Measurements from ENCODE around the gene TGFB1. TPM values are rescaled to one million over a fixed set of nuclear protein-coding genes. Genes with fewer than 3 reads are reported as not detected.

TGFB1 gene
- polyA plus RNA-seq, 1 donor (not counting 4 experiments of a cell fraction or from before 2014, with no cell fraction given), result 5.8 TPM

GRCh38 chr19:41319500-41320184 lies 34.1 kb downstream of the TGFB1 start:
- Histone ChIP-seq H3K36me3 (ENCODE audit: control insufficient read depth in 2 of 2, extremely low read depth in 1 of 2, insufficient read depth in 2 of 2, low read length in 2 of 2) (peaks cover 35 to 37% of the 10 kb centered on the region in 2 experiments), H3K4me2 (ENCODE audit: control insufficient read depth, extremely low read depth, insufficient read depth, low read depth, low read length) (no peak overlapping the region), H3K9me3 (ENCODE audit: control insufficient read depth, low read depth, low read length) (no peaks in the 10 kb centered on the region), H3K4me1 (ENCODE audit: control insufficient read depth, extremely low read depth, insufficient read depth, low read length) (no peaks in the 10 kb centered on the region), H3K9me1 (ENCODE audit: control insufficient read depth, extremely low read depth, insufficient read depth, low read length) (no peaks in the 10 kb centered on the region), H3K9ac (ENCODE audit: control insufficient read depth, extremely low read depth, insufficient read depth, low read length) (no peak overlapping the region), H2AFZ (ENCODE audit: control insufficient read depth, low read length) (no peak overlapping the region), H3K79me2 (ENCODE audit: control insufficient read depth, insufficient read depth, low read length) (peaks cover 2% of the 10 kb centered on the region), H3K4me3 (ENCODE audit: control insufficient read depth in 2 of 3, extremely low read depth in 1 of 3, insufficient read depth in 2 of 3, low read depth in 1 of 3, low read length in 3 of 3) (no peak overlapping the region), H3K27ac (ENCODE audit: control insufficient read depth, insufficient read depth, low read length) (no peak overlapping the region), H4K20me1 (ENCODE audit: control insufficient read depth, extremely low read depth, insufficient read depth, low read length) (peaks cover 3% of the 10 kb centered on the region), H3K27me3 (ENCODE audit: control insufficient read depth, extremely low read depth, insufficient read depth, low read length) (no peaks in the 10 kb centered on the region)
- DNase-seq (ENCODE audit: low read depth, low spot score) (no peak), FAIRE-seq (no peak)
- no peak for TF ChIP-seq EZH2 (IDR thresholded peaks at IDR 0.05; ENCODE audit: low read length)
- TF ChIP-seq CTCF (optimal IDR thresholded peaks at IDR 0.05 in 1 of 3, IDR thresholded peaks at IDR 0.05 in 1 of 3, conservative IDR thresholded peaks at IDR 0.05 in 1 of 3; ENCODE audit: extremely low read depth in 1 of 3, insufficient read depth in 2 of 3, low read length in 3 of 3), result no peak
- dilution Hi-C loops (cut with MboI; ENCODE audit: extremely low pct_ligation_motif_present, low sequenced_read_pairs), result no loop called here

GRCh38 chr19:41318696-41319499 lies 34.8 kb downstream of the TGFB1 start:
- FAIRE-seq (no peak), DNase-seq (ENCODE audit: low read depth, low spot score) (no peak)
- peaks cover 2% of the 10 kb centered on the region for H3K79me2 ChIP-seq (ENCODE audit: control insufficient read depth, insufficient read depth, low read length)
- peaks cover 33 to 37% of the 10 kb centered on the region in 2 experiments for H3K36me3 ChIP-seq (ENCODE audit: control insufficient read depth in 2 of 2, extremely low read depth in 1 of 2, insufficient read depth in 2 of 2, low read length in 2 of 2)
- dilution Hi-C loops (cut with MboI; ENCODE audit: extremely low pct_ligation_motif_present, low sequenced_read_pairs), result no loop called here
- TF ChIP-seq CTCF (optimal IDR thresholded peaks at IDR 0.05 in 1 of 3, IDR thresholded peaks at IDR 0.05 in 1 of 3, conservative IDR thresholded peaks at IDR 0.05 in 1 of 3; ENCODE audit: extremely low read depth in 1 of 3, insufficient read depth in 2 of 3, low read length in 3 of 3) (no peak), EZH2 (IDR thresholded peaks at IDR 0.05; ENCODE audit: low read length) (no peak)
- H3K27ac ChIP-seq (ENCODE audit: control insufficient read depth, insufficient read depth, low read length), result no peak overlapping the region
- H3K9ac ChIP-seq (ENCODE audit: control insufficient read depth, extremely low read depth, insufficient read depth, low read length), result no peak overlapping the region
- H3K9me3 ChIP-seq (ENCODE audit: control insufficient read depth, low read depth, low read length), result no peaks in the 10 kb centered on the region
- H3K4me1 ChIP-seq (ENCODE audit: control insufficient read depth, extremely low read depth, insufficient read depth, low read length), result no peaks in the 10 kb centered on the region
- H4K20me1 ChIP-seq (ENCODE audit: control insufficient read depth, extremely low read depth, insufficient read depth, low read length), result peaks cover 3% of the 10 kb centered on the region
- no peak overlapping the region for H3K4me3 ChIP-seq (ENCODE audit: control insufficient read depth in 2 of 3, extremely low read depth in 1 of 3, insufficient read depth in 2 of 3, low read depth in 1 of 3, low read length in 3 of 3)
- H3K9me1 ChIP-seq (ENCODE audit: control insufficient read depth, extremely low read depth, insufficient read depth, low read length), result no peaks in the 10 kb centered on the region
- H3K27me3 ChIP-seq (ENCODE audit: control insufficient read depth, extremely low read depth, insufficient read depth, low read length), result no peaks in the 10 kb centered on the region
- H3K4me2 ChIP-seq (ENCODE audit: control insufficient read depth, extremely low read depth, insufficient read depth, low read depth, low read length), result no peak overlapping the region
- H2AFZ ChIP-seq (ENCODE audit: control insufficient read depth, low read length), result no peak overlapping the region
